Fibroblast of upper back skin (primary cell): ENCODE results near the gene POU2AF1.
A peak's percentile ranks its signal among the peaks of the same experiment; 100 is the strongest.
"Not testable (repeated sequence)": the region's sequence is repeated elsewhere in the genome, so short reads cannot be mapped to it uniquely, and the experiment has no call there.

Experiments
- DNase-seq: peaks from one replicate; pipeline ENCODE4 v3.0.0-alpha.2; 2013

The POU2AF1 gene

GRCh38 chr11:111408789-111409727 is 30.0 kb upstream of the POU2AF1 start:
- DNase-seq: peak; percentile 73

GRCh38 chr11:111407652-111408051 is 28.6 kb upstream of the POU2AF1 start:
- DNase-seq: no peak

GRCh38 chr11:111406589-111406988 is 27.5 kb upstream of the POU2AF1 start:
- no peak for DNase-seq

GRCh38 chr11:111406091-111406490 is 27.0 kb upstream of the POU2AF1 start:
- DNase-seq: no peak

- DNase-seq: no peak
Measured at GRCh38 chr11:111405551-111405950, 26.5 kb upstream of the POU2AF1 start.

GRCh38 chr11:111403051-111403726 is 24.1 kb upstream of the POU2AF1 start:
- no peak for DNase-seq

GRCh38 chr11:111402411-111402810 is 23.3 kb upstream of the POU2AF1 start:
- no peak for DNase-seq

- not testable (repeated sequence) for DNase-seq
Measured at GRCh38 chr11:111401957-111402356, 22.9 kb upstream of the POU2AF1 start.

- DNase-seq: no peak
Measured at GRCh38 chr11:111400595-111400994, 21.5 kb upstream of the POU2AF1 start.

- DNase-seq: no peak
Measured at GRCh38 chr11:111399187-111400031, 20.3 kb upstream of the POU2AF1 start.

GRCh38 chr11:111397034-111397433 is 18.0 kb upstream of the POU2AF1 start:
- no peak for DNase-seq

- DNase-seq: no peak
Measured at GRCh38 chr11:111395749-111396148, 16.7 kb upstream of the POU2AF1 start.

- DNase-seq: no peak
Measured at GRCh38 chr11:111395081-111395480, 16.0 kb upstream of the POU2AF1 start.

- DNase-seq: not testable (repeated sequence)
Measured at GRCh38 chr11:111394147-111394546, 15.1 kb upstream of the POU2AF1 start.

- DNase-seq: no peak
Measured at GRCh38 chr11:111393585-111393984, 14.5 kb upstream of the POU2AF1 start.

GRCh38 chr11:111393096-111393495 is 14.0 kb upstream of the POU2AF1 start:
- DNase-seq: no peak

- DNase-seq: no peak
Measured at GRCh38 chr11:111392552-111392951, 13.5 kb upstream of the POU2AF1 start.

- no peak for DNase-seq
Measured at GRCh38 chr11:111391328-111392124, 12.5 kb upstream of the POU2AF1 start.

- DNase-seq: no peak
Measured at GRCh38 chr11:111388842-111389241, 9.8 kb upstream of the POU2AF1 start.

- no peak for DNase-seq
Measured at GRCh38 chr11:111388420-111388819, 9.3 kb upstream of the POU2AF1 start.

- DNase-seq: no peak
Measured at GRCh38 chr11:111387363-111387762, 8.3 kb upstream of the POU2AF1 start.

GRCh38 chr11:111386611-111387150 is 7.6 kb upstream of the POU2AF1 start:
- no peak for DNase-seq
